Mucosa of descending colon (tissue), 3 donors: ENCODE data around the gene NR2F1-AS1. TPM values are rescaled to one million over a fixed set of nuclear protein-coding genes. Genes with fewer than 3 reads are reported as not detected.
A peak's percentile ranks its signal among the peaks of the same experiment; 100 is the strongest.

Source experiments
- ATAC-seq: fragments of 200-7000 bp; cut with Tn5 transposase; one replicate; pipeline ENCODE4 v1.9.1; 2020; ENCODE audit warnings: mild to moderate bottlenecking, moderate library complexity
- DNase-seq, 3 donors: peaks; one replicate each; pipeline ENCODE4 v3.0.0-alpha.2; 2020
- H3K36me3 ChIP-seq: fragments of 200-600 bp; one replicate; pipeline ENCODE4 v1.8.0; 2021; ENCODE audit warnings: low read depth, mild to moderate bottlenecking
- H3K4me1 ChIP-seq: fragments of 200-600 bp; one replicate; pipeline ENCODE4 v1.8.0; 2021; ENCODE audit warnings: low read depth, mild to moderate bottlenecking
- H3K4me3 ChIP-seq: fragments of 200-600 bp; one replicate; pipeline ENCODE4 v1.8.0; 2021; ENCODE audit warnings: mild to moderate bottlenecking
- H3K9me3 ChIP-seq: fragments of 200-600 bp; one replicate; pipeline ENCODE4 v1.8.0; 2021; ENCODE audit warnings: mild to moderate bottlenecking
- CTCF ChIP-seq: fragments of 200-600 bp; IDR thresholded peaks from one replicate; pipeline ENCODE4 v1.8.0; 2022; ENCODE audit warnings: antibody characterized with exemption, mild to moderate bottlenecking
- intact Hi-C, 2 donors: fragments of 100-400 bp; cut with DNase I in 1 of 2; cut with micrococcal nuclease in 1 of 2; formaldehyde crosslinking; loops; one replicate each; pipeline versions ENCODE4 v1.11.0 to v1.11.1; 2022; cut with DNase I, micrococcal nuclease
- long read RNA-seq, 2 donors: library from polyadenylated mRNA; unstranded; transcript quantifications; one replicate each; pipeline ENCODE4 v2.0.0, GENCODE V29; 2019 to 2021
- total RNA-seq, 3 donors: library from RNA; stranded (reverse); fragmentation: NEBNext Ultra II Directional in 2 of 3; extraction: Animal tissue kit (Norgen Biotek cat#: 25700) in 2 of 3; gene quantifications; one replicate each; pipeline versions ENCODE4 v1.2.1 to v1.2.4, GENCODE V29; 2021 to 2023
- donor health status: DM: no; HTN: no; CAD: no; lungs with moderate emphysema.
- donor health status: DM: no; HTN: no; CAD: no.
- donor health status: DM: no; HTN: yes; CAD: no.

NR2F1-AS1 gene
- 1 to 10 TPM; 1.5 to 5.7 (median 2.2) TPM for total RNA-seq
- long read RNA-seq, donor 1, partial matches to known transcripts: 0 of 7 reads
- long read RNA-seq, donor 1, other reads (novel, unspliced or antisense): 6 of 7 reads
- long read RNA-seq, donor 2: 0 reads

- Histone ChIP-seq H3K4me3 (peak within 1 kb of the TSS; percentile 14), H3K4me1 (peaks cover 33% of the 10 kb centered on the region), H3K36me3 (no peaks in the 10 kb centered on the region), H3K9me3 (no peaks in the 10 kb centered on the region)
- DNase-seq (no peak), ATAC-seq (peak; percentile 5)
- TF ChIP-seq CTCF: no peak
- intact Hi-C loops: loop anchor here in 1 of 2 donors (2.0 kb wide), 1 partner anchor 220 kb away; no protein-coding TSS in a partner anchor
These were observed at the start of gene NR2F1-AS1 for GRCh38 chr5:93580927-93581445. Gene NR2F1-AS1, minus strand, starts transcription at chr5:93581219.

- intact Hi-C loops: no loop called here
- Histone ChIP-seq H3K36me3 (no peaks in the 10 kb centered on the region), H3K4me3 (no peak overlapping the region), H3K9me3 (no peaks in the 10 kb centered on the region), H3K4me1 (peaks cover 2% of the 10 kb centered on the region)
- TF ChIP-seq CTCF: no peak
- DNase-seq: no peak
- ATAC-seq: no peak
These were observed 45.8 kb upstream of the NR2F1-AS1 start for GRCh38 chr5:93626801-93627200.

GRCh38 chr5:93623153-93623552 is 42.1 kb upstream of the NR2F1-AS1 start:
- intact Hi-C loops: no loop called here
- no peak for TF ChIP-seq CTCF
- Histone ChIP-seq H3K9me3 (no peaks in the 10 kb centered on the region), H3K36me3 (no peaks in the 10 kb centered on the region), H3K4me1 (peaks cover 9% of the 10 kb centered on the region), H3K4me3 (no peak overlapping the region)
- DNase-seq (no peak), ATAC-seq (no peak)

- peak; percentile 44 for ATAC-seq
- no peaks in the 10 kb centered on the region for H3K36me3 ChIP-seq
- no peak for DNase-seq
- H3K9me3 ChIP-seq: no peaks in the 10 kb centered on the region
- TF ChIP-seq CTCF: no peak
- H3K4me1 ChIP-seq: peaks cover 9% of the 10 kb centered on the region
- no peak overlapping the region for H3K4me3 ChIP-seq
- intact Hi-C loops: no loop called here
These were observed 41.3 kb upstream of the NR2F1-AS1 start for GRCh38 chr5:93622240-93622885.

- H3K4me1 ChIP-seq: peaks cover 9% of the 10 kb centered on the region
- peak; percentile 57 to 78 (median 71) for DNase-seq
- ATAC-seq: peak; percentile 74
- TF ChIP-seq CTCF: no peak
- H3K36me3 ChIP-seq: no peaks in the 10 kb centered on the region
- no peak overlapping the region for H3K4me3 ChIP-seq
- intact Hi-C loops: no loop called here
- no peaks in the 10 kb centered on the region for H3K9me3 ChIP-seq
These were observed 40.3 kb upstream of the NR2F1-AS1 start for GRCh38 chr5:93621327-93621798.
